GM18498 (cell line): ENCODE results near the gene MFSD12.
"Not testable (repeated sequence)": the region's sequence is repeated elsewhere in the genome, so short reads cannot be mapped to it uniquely, and the experiment has no call there.

Experiments used
- ATAC-seq: cut with Tn5 transposase; IDR thresholded peaks from one replicate; pipeline ENCODE4 v1.9.1; 2021; ENCODE audit warnings: mild to moderate bottlenecking, moderate library complexity; ENCODE audit not compliant: unreplicated experiment

MFSD12 gene

DNA sequence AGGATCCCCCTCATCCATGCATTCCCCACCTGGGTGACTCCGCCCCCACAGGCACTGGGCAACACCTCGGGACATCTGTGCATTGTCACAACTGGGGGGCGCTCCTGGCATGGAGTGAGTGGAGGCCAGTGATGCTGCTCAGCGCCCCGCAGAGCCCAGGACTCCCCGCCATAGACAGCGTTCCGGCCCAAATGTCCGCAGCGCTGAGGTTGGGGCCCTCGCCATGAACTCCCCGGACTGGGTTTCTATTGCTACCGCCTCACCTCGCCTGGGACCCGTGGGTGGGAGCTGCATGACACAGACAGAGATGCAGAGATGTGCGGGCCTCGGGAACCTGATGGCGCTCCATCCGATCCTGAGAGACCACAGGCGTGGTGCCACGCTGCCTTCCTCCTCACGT, 46.7 kb downstream of the MFSD12 start:
- no peak for ATAC-seq

DNA sequence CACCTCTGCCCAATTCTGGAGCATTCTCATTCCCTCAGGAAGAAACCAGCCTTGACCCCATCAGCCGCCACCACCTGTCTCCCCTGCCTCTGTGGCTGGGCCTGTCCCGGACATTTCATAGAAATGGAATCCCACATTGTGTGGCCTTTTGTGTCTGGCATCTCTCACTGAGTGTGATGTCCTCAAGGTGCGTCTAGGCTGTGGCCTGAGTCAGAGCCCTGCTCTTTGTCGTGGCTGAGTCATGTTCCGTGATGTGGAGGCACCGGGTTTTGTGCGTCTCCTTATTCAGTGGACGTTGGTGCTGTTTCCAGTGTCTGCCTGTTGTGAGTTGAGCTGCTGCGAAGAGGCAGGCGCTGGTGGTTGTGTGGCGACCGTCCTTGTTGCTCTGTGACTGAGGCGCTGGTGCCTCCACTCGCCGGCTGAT, 47.8 kb downstream of the MFSD12 start:
- no peak for ATAC-seq

DNA sequence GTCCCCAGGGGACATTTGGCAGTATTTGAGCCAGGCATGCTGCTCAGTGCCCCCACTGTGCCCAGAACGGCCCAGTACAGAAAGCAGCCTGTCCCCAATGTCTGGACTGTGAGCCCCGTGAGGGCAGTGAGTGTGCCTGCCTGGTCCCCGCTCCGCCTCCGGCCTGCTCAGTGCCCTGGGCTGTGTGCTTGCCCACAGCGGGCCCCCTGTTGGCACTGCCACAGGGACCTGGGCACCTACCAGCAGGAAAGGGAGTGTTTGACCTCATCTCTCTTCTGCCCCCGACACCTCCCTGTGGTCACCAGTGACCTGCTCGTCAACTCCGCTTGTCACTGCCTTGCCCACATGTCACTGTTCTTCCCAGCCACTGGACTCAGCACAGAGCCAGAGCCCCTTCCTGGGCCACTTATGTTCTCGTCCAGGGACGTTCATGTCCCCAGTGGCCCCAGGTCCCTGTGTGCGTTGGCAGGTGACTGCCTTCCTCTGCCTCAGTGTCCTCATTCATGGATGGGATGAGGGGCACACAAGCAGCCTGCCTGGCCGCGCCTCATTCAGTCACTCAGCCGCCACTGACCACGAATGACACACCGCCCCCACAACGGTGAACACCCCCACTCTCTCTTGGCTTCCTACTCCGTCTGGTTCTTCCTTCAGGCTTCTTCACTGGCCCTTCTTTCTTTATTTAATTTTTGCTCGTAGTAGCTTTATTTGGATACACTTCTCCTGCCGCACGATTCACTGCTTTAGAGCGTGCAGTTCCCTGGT, 48.4 kb downstream of the MFSD12 start:
- no peak for ATAC-seq

DNA sequence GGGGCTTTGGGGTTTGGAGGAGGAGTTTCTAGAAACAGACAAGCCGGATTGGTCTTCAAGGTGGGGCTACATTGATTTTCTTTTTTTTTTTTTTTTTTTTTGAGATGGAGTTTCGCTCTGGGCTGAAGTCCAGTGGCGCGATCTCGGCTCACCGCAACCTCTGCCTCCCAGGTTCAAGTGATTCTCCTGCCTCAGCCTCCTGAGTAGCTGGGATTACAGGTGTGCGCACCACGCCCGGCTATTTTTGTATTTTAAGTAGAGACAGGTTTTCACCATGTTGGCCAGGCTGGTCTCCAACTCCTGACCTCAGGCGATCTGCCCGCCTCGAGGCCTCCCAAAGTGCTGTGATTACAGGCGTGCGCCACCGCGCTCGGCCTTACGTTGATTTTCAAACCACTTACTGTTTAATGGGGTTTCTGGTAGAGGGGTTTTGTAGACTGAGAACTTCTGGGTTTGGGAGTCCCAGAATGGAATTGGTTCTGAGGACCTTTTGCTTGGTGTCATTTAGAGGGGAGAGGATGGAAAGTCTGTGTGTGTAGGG, 49.2 kb downstream of the MFSD12 start:
- not testable (repeated sequence) for ATAC-seq

DNA sequence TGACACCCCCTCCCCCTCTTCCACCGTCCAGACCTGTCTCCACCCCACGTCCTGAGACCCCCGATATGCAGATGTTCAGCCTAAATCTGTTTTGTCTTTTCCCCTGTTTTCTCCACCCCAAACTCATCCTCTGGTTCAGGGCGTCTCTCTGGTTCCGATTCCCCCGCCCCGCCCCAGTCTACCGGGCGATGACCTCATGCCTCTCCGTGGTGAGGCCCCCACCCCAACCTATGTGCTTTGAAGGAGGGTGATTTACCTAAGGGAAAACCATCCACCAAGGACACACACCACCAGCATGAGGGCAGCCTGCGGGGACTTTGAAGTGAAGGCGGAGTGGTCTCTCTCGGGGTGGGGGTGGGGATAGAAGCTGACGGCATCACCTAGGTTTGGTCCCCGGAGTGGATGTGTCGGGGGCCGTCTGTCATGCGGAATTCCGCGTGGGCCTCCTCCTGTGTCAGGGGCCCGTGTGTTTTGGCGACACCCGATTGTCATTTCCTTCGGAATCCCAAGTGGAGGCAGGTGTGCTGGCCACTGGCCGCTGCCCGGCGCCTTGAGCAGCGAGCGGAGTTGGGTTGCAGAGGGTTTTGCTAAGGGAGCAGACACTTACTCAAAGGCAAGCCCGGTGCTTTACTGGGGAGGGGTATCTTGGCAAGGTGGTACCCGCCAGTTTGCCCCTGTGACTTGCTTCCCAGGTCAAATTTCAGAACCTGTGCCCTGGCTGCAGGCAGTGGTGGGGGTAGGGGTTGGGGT, 49.8 kb downstream of the MFSD12 start:
- no peak for ATAC-seq

DNA sequence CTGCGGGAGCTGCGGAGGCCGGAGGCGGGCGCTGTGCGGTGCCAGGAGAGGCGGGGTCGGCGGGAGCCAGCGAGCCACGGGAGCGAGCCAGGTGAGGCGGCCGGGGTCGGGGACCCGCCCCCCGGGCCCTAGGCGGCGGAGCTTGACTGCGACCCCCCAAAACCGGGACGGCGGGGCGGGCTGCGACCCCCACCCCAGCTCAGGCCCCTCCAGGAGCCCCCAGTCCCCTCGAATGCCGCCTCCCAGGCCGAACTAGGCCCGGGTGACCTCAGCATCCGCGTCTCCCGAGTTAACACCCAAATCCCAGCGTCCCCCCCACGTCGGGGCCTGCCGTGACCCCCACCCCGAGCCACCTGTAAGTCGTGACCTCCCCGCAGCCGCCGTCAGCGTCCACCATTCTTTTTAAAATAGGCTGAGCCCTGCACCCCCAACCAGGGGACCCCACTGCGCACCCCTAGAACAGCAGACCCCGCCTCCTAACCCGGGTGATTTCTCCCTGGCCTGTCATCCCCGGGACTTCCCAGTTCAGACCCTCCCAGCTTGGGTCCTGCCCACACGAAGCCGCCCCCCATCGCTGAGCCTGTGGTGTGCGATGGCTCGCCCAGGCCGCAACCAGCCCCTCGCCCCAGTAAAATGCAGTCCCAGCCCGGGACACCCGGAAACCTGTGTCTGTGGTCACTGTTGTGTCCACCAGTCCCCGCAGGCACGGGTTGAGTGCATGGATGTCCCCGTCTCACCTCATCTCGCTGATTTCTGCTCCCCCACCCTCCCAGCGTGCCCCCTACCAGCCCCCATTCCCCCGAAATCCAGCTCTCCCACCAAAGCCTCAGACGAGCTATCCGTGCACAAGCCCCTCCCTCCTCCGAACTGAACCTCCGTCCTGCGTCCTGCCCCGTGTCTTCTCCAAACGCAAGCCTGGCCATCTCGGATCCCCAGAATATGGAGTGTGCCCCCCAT, 50.7 kb downstream of the MFSD12 start:
- no peak for ATAC-seq

DNA sequence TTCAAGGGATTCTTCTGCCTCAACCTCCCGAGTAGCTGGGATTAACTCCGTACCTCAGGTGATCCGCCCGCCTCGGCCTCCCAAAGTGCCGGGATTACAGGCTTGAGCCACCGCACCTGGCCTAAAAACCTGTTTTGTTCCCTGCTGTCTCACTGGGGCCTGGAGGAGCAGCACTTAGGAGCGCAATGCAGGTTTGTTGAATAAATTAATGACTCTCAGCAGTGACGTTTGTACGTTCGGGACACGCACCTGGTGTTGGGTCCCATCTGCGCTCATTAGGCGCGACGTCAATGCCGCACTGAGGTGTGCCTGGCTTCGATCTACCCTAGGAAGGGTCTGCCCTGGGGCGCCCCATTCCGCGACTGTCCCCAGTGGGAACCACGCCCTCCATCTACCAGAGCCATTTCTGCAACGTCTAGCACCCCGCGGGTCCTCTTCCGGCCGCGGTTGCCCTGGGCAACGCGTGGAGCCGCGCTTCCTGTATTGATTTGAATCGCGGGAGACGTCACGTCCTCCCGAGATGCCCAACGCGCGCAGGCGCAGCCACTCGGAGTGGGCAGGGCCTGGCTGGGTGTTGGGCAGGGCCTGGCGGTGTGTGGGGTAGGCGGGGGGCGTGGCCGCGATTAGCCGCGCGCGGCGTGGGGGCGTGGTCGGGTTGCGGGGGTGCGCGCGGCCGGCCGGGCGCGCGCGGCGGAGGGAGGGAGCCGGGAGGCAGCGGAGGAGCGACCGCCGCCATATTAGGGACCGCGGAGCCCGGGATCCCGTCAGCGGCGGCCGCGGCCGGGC, 51.6 kb downstream of the MFSD12 start, which contains the start of gene FZR1:
Gene FZR1 (plus strand): TSS at position 714 of the 786 bp plus-strand sequence. CDS start 16,679 bp downstream, outside the sequence.
- peak; percentile 89 for ATAC-seq

DNA sequence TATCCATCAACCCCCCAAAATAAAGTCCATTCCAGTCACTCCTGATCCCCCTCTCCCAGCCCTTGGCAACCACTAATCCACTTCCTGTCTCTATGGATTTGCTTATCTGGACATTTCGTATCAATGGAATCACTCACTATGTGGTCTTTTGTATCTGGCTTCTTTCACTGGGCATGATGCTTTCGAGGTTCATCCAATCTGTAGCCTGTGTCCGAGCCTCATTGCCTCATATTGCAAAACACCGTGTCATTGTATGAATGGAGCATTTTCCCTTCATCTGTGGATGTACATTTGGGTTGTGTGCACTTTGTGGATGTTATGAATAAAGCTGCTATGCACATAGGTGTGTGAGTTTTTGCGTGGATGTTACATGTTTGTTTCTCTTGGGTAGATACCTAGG, 52.7 kb downstream of the MFSD12 start:
- ATAC-seq = no peak

DNA sequence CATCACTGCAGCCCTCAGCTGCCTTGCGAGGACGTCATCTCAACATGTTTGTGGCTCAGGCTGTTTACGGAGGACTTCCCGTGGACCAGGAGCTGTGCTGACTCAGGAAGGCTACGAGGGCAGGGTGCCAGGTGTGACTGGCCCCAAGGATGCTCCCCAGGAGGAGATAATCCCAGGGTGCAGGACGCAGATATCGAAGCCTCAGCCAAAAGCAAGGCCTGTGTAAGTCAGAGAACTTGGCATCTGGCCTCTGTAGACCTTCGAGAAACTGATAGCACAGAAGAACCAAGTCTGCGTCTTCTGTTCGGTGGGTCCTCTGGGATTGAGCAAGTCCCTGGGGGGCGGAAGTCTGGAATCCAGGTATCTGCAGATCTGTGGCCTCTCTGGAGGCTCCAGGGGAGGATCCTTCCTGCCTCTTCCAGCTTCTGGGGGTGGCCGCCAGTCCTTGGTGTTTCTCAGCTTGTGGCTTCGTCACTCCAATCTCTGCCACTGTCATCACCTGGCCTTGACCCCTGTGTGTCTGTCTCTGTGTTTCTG, 54.3 kb downstream of the MFSD12 start:
- no peak for ATAC-seq

DNA sequence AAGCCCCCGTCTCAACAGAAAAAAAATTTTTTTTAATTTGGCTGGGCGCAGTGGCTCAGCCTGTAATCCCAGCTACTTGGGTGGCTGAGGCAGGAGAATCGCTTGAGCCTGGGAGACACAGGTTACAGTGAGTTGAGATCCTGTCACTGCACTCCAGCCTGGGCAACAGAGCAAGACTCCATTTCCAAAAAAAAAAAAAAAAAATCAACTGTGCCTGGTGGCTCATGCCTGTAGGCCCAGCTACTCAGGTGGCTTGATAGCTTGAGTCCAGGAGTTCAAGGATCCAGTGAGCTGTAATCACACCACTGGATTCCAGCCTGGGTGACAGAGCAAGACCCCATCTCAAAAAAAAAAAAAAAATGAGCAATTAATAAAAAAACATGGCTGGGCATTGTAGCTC, 55.6 kb downstream of the MFSD12 start:
- ATAC-seq = no peak

DNA sequence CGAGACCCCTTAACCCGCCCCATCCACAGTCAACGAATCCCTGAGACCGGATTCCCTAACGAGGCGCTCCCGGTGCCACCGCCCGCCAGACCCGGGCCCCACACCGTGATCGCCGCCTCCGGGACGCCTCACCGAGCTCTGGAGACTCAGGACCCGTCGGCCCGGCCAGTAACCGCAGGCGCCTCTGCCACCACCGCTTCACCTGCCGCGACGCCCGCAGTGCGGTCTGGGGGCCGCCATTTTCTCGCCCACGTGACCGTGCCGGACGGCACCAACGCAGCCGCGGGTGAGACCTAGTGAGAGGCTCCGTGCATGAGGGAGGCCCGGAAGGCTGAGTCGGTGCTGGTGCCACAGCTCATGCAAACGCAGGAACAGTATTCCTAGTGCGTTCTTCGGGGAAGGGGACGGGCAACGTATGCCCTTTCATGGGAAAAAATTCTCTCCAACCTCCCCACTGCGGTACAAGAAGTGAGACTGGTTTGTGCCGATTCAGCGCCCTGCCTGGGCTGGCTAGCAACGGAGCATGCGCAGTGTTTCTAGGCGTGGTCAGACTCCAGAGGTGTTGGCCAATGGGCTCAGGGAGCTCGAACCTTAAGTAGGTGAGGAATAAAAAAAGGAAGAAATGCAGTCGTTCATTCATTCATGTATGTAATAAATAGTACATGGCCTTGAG, 56.8 kb downstream of the MFSD12 start, which contains the start of gene DOHH:
Gene DOHH (minus strand): TSS at position 246 of the 673 bp plus-strand sequence. CDS start 3,860 bp downstream, outside the sequence.
- peak; percentile 84 for ATAC-seq

DNA sequence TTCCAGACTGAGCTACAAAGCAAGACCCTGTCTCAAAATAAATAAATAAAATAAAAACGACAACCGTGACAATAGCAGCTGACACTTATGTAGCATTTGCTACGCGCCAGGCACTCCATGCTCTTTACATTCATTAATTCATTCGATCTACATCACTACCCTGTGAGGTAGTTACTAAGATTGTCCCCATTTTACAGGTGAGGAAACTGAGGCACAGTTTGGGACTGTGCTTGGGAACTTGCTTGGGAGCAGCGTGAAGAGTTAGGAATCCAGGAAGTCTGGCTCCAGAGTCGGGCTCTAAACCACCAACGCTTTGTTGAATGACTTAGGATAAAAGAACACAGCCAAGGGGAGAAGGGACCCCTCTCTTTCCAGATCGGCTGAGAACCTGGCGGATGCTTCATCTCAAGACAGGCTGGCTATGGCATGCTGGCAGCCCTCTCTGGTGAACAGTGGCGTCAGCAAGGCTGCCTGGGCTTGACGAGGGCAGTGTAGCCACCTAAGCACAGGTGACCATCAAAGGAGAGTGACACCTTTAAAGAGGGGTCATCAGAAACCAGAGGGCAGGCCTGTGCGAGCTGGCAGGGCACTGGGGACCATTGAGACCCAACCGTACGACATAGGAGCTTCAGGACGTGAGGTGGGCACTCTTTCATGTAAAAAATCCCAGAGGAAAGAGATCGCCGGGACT, 57.5 kb downstream of the MFSD12 start:
- no peak for ATAC-seq

DNA sequence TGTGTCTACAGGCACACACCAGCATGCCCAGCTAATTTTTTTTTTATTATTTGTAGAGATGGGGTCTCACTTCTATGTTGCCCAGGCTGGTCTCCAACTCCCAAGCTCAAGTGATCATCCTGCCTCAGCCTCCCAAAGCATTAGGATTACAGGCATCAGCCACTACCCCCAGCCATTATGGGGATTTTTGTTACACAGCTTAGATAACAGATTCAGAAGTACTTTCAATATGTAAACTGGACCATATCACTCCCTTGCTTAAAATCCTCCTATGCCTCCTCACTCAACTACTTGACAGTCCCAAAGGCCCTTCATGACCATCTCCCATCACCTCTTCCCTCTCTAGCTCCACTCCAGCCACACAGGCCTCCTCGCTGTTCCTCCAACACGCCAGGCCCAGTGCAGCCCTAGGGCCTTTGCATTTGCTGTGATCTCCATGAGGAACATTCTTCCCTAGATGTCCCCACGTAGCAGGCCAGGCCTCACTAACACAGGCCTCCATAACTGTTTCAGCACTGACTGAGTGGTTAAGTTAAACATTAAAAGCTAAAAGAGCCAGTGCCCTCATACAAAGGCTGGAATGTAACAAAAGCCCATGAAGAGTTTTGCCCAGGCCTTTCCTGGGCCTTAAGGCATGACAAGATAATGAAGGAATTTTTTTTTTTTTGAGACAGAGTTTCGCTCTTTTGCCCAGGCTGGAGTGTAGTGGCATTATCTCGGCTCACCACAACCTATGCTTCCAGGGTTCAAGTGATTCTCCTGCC, 59.4 kb downstream of the MFSD12 start:
- no peak for ATAC-seq

DNA sequence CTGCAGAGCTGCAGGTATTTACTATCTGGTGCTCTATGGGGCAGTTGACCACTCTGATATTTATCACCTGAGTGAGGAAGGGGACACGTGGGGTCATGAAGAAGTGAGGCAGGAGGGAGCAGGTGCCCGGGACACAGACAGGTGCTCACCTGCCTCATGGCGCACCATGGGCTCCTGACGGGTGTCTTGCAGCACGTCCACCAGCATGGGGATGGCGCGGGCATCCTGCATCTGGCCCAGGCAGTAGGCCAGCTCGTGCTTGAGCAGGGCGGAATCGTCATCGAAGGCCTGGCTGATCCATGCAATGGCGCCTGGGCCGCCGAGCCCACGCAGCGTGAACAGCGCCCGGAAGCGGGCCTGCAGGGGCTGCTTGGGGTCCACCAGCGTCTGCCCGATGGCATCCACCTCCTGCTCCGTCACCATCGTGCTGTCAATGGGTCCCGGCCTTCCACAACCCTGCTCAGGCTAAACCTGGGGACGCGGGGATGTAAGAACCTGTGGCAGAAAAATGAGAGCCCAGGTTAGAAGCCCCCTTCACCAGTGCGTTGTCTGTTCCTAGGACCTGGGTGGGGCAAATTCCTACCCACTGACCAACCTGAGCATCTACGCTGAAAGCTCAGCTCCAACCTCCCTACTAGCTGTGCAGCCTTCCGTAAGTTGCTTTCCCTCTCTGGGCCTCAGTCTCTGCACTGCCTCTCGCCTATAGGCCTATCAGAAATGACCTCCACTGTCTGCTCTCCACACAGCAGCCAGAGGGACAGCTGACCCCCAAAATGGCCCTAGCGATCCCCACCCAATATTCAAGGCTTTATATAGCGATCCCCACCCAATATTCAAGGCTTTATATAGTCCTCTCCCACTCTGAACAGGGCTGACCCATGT, 60.8 kb downstream of the MFSD12 start:
- no peak for ATAC-seq

DNA sequence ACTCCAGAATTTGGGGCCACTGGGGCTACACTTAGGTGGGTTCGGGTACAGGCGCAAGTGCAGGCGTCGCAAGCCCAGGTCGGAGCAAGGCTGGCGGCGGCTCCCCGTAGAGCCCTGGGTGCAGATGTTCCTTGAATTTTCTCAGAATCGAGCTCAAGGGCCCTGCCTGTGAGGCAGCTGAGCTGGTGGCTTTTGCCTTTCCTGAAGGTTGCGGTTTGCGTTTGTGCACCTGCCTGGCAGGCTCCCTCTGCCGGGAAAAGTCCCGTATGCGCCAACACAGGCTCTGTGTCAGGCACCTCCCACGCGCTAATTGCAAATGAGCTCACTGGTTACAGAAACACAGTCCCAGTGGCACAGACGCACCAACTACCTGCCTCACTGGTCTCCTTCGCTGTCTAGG, 62.8 kb downstream of the MFSD12 start:
- ATAC-seq = no peak
